Measurements from ENCODE around the gene CCDC183. TPM values are rescaled to one million over a fixed set of nuclear protein-coding genes. Genes with fewer than 3 reads are reported as not detected.

CCDC183 gene
- total RNA-seq, 2 experiments from 2014 or later: 0.88 to 1.3 TPM

DNA sequence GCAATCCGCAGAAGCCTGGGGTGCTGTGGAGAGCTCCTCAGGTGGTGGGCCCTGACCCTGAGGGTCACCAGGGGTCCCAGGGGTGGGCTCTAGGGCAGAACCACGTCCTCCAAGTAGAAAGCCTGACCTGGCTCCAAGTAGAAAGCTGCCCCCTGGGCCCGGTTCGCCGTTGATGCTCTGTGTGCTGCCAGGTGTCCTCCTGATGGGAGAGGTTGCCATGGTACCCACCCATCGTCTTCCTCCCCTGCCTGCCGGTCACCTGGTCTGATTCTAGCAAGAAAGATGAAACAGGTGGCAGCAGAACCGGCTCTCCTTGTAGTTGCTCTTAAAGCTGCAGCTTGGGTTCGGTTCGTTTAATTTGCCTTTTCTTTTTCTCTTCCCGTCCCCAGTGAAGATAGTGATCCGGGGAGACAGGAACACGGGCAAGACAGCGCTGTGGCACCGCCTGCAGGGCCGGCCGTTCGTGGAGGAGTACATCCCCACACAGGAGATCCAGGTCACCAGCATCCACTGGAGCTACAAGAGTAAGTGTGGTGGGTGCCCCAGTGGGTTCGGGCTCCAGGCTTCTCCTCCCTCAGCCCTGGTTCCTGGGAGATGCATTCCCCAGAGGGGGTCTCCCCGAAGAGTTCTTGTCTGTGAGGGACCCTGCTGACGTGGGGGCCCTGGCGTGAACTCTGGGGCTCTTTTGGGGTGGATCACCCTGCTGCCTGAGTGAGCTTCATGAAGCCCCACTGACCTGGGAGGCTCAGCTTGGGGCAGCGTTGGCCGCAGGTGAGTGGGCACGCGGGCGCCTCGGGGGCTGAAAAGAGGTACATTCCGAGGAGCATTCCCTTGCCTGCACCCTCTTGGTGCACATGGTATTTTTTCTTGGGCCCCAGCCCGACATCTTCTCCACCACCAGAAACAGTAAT, 27.3 kb downstream of the CCDC183 start:
- Histone ChIP-seq H3K9me3 (ENCODE audit: low read length) (no peaks in the 10 kb centered on the region), H3K36me3 (ENCODE audit: insufficient read depth, low read length) (peaks cover 57% of the 10 kb centered on the region), H3K4me1 (ENCODE audit: insufficient read depth, low read length, poor library complexity, severe bottlenecking) (no peaks in the 10 kb centered on the region), H3K9me2 (ENCODE audit: insufficient read depth, low read length) (no peaks in the 10 kb centered on the region), H4K20me1 (ENCODE audit: insufficient read depth, low read length) (no peaks in the 10 kb centered on the region), H2AFZ (ENCODE audit: low read length) (no peak overlapping the region), H3K79me2 (ENCODE audit: insufficient read depth, low read depth, low read length) (no peaks in the 10 kb centered on the region), H3K4me2 (ENCODE audit: low read length) (no peak overlapping the region), H3K4me3 (ENCODE audit: low read depth, low read length, poor library complexity, severe bottlenecking) (no peak overlapping the region), H3K27ac (ENCODE audit: low read depth, low read length, poor library complexity, severe bottlenecking) (no peak overlapping the region)
- DNase-seq (ENCODE audit: low spot score): no peak
- intact Hi-C loops (cut with micrococcal nuclease; ENCODE audit: unreplicated experiment): no loop called here
- CTCF ChIA-PET (ENCODE audit: unreplicated experiment): no interaction called here
- POLR2A ChIA-PET: no interaction called here
- TF ChIP-seq EZH2phosphoT487 (IDR thresholded peaks at IDR 0.05; ENCODE audit: borderline replicate concordance, low read depth, low read length): no peak
- TF ChIP-seq, protein P1, sequence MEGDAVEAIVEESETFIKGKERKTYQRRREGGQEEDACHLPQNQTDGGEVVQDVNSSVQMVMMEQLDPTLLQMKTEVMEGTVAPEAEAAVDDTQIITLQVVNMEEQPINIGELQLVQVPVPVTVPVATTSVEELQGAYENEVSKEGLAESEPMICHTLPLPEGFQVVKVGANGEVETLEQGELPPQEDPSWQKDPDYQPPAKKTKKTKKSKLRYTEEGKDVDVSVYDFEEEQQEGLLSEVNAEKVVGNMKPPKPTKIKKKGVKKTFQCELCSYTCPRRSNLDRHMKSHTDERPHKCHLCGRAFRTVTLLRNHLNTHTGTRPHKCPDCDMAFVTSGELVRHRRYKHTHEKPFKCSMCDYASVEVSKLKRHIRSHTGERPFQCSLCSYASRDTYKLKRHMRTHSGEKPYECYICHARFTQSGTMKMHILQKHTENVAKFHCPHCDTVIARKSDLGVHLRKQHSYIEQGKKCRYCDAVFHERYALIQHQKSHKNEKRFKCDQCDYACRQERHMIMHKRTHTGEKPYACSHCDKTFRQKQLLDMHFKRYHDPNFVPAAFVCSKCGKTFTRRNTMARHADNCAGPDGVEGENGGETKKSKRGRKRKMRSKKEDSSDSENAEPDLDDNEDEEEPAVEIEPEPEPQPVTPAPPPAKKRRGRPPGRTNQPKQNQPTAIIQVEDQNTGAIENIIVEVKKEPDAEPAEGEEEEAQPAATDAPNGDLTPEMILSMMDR (conservative IDR thresholded peaks at IDR 0.05; ENCODE audit: low read length): no peak
- BruUV-seq (replicated peaks): no TSS peak

DNA sequence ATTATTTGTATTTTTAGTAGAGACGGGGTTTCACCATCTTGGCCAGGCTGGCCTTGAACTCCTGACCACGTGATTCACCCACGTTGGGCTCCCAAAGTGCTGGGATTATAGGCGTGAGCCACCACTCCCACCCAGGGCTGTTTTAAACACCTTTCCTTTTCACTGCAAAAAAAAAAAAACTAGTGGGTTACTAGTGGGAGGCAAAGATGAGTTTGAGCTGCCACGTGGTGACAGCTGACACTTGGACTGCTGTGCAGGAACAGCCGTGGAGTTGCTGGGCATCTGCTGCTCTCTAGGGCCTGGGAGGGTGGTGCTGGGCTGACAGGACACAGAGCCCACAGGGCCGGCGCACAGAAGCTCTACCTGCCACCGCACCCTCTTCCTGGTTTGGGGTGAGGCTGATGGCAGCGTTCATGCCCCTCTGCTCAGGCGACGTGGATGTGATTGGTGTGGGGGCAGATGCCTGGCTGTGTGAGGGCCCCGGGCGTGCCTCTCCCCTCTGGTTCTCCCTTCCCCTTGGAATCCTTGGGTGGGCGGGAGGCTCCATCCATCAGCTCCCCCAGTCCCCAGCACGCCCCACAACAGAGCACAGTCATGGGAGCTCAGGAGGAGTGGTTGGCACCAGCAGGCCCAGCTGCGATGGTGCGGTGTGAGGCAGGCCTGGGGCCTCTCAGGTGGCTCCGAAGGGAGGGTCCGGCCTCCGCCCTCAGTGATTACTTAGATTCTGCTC, 28.5 kb downstream of the CCDC183 start:
- no peak overlapping the region for H2AFZ ChIP-seq (ENCODE audit: low read length)
- no peaks in the 10 kb centered on the region for H4K20me1 ChIP-seq (ENCODE audit: insufficient read depth, low read length)
- peaks cover 65% of the 10 kb centered on the region for H3K36me3 ChIP-seq (ENCODE audit: insufficient read depth, low read length)
- no peak for DNase-seq (ENCODE audit: low spot score)
- POLR2A ChIA-PET: no interaction called here
- H3K79me2 ChIP-seq (ENCODE audit: insufficient read depth, low read depth, low read length): no peaks in the 10 kb centered on the region
- H3K4me3 ChIP-seq (ENCODE audit: low read depth, low read length, poor library complexity, severe bottlenecking): no peak overlapping the region
- CTCF ChIA-PET (ENCODE audit: unreplicated experiment): no interaction called here
- no peaks in the 10 kb centered on the region for H3K9me2 ChIP-seq (ENCODE audit: insufficient read depth, low read length)
- no peak overlapping the region for H3K4me2 ChIP-seq (ENCODE audit: low read length)
- no peaks in the 10 kb centered on the region for H3K9me3 ChIP-seq (ENCODE audit: low read length)
- H3K27ac ChIP-seq (ENCODE audit: low read depth, low read length, poor library complexity, severe bottlenecking): no peak overlapping the region
- no peak for TF ChIP-seq EZH2phosphoT487 (IDR thresholded peaks at IDR 0.05; ENCODE audit: borderline replicate concordance, low read depth, low read length)
- TF ChIP-seq, protein P1 (conservative IDR thresholded peaks at IDR 0.05; ENCODE audit: low read length): no peak
- no TSS peak for BruUV-seq (replicated peaks)
- intact Hi-C loops (cut with micrococcal nuclease; ENCODE audit: unreplicated experiment): no loop called here
- no peaks in the 10 kb centered on the region for H3K4me1 ChIP-seq (ENCODE audit: insufficient read depth, low read length, poor library complexity, severe bottlenecking)

Data from OCI-LY7 (cell line).